ENCODE data around the gene FBN1. TPM values are rescaled to one million over a fixed set of nuclear protein-coding genes. Genes with fewer than 3 reads are reported as not detected.

Gene FBN1
- total RNA-seq, 1 experiment from 2014 or later = 0.82 TPM

DNA sequence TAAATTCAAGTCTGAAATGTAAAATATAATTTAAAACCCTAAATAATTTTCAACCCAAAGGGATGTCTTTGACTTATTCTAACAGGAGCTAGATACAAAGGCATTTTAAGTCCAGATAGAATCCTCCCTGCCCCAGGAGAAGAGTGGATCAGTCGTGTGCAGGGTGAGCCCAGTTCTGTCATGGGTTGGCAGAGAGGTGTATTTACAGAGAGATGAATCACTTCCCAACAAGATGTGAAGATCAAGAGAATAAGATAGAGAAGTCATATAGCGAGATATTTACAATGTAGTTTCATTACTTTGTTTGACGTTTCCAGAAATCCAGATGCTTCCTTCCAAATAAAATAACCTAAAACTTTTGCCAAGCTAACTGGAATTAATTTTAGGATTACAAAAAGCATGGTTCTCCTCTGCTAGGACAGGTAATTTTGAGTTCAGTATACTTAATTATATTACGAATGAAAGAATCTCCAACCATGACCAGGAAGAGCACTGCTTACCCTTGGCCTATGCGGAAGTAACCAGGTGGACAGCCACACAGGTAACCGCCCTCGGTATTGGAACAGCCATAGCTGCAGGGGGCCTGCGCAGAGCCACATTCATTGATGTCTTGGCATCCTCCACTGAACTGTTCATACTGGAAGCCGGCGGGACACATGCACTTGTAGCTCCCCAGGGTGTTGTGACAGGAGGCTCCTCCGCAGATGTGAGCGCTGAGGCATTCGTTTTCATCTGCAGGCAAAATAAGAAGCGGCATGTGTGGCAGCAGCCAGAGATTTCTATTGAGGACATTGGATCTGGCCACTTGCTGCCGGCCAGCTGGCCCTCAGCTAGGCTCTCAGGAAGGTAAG, 230.2 kb downstream of the FBN1 start:
- in situ Hi-C loops (cut with HindIII; ENCODE audit: low pct_unique_long_range_greater_than_20kb, low sequenced_read_pairs) = no loop called here
- DNase-seq (ENCODE audit: low read depth, low spot score) = no peak

DNA sequence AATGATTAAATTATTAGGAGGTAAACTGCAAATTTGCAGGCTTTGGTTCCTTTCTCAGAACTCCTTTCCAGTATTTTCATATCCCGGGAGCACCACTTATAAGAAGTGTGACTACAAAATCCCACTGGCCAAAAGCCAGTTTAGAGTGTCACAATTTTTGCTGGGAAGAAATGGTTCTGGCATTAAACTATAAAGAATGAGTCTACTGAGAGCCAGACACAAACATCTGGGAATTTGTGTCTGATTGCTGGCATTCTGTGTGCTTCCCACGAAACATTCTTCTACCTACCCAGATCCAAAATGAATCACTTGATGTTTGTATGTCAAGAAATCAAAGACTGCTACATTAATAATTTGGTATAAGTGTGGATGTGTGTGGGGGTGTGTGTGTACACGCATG, 231.5 kb downstream of the FBN1 start:
- in situ Hi-C loops (cut with HindIII; ENCODE audit: low pct_unique_long_range_greater_than_20kb, low sequenced_read_pairs) = no loop called here
- no peak for DNase-seq (ENCODE audit: low read depth, low spot score)

DNA sequence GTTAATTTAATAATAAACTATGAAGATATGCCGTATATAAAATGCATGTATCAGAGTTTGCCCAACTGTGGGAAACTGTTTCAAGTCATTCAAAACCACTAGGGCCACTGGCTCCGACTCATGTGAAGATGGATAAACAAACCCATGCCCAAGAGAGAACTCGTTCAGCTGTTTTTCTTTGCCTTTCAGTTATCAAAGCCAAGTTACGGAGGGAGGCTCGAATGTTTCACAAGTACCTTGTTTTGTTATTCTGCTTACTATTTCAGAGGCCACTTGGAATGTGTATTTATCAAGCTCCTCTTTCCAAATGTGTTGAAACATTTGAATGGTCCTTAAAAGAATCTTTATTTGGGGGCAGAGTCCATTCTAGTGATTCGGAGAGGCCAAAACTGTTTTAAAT, 232.2 kb downstream of the FBN1 start:
- DNase-seq (ENCODE audit: low read depth, low spot score) = no peak
- in situ Hi-C loops (cut with HindIII; ENCODE audit: low pct_unique_long_range_greater_than_20kb, low sequenced_read_pairs) = no loop called here

DNA sequence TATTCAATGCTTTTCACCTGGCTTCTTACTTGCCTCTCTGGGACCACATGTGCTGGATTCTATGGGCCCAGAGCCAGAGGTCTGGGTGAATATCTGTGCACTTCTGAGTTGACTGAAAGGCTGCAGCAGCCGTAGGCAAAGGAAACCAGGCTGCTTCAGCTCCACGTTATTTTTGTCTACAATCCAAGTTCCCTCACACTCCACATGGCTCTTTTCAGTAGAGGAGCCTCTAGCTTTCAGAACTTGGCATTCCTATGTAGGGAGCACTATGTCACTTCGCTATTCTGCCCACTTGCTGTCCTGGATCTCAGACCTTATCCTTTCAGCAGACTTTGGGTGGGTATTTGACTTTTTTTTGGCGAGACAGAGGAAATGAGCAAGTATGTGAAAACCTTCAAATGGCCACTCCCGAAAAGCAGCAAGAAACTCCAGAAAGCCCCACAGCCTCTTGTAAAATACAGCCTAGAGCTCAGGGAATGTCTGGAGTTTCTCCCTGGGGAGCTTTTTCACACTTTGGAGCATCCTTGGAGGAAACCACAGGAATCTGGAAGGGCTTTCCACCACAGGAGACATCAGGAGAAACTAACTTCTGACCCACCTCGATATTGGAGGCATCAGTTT, 233.4 kb downstream of the FBN1 start:
- in situ Hi-C loops (cut with HindIII; ENCODE audit: low pct_unique_long_range_greater_than_20kb, low sequenced_read_pairs) = no loop called here
- DNase-seq (ENCODE audit: low read depth, low spot score) = no peak

DNA sequence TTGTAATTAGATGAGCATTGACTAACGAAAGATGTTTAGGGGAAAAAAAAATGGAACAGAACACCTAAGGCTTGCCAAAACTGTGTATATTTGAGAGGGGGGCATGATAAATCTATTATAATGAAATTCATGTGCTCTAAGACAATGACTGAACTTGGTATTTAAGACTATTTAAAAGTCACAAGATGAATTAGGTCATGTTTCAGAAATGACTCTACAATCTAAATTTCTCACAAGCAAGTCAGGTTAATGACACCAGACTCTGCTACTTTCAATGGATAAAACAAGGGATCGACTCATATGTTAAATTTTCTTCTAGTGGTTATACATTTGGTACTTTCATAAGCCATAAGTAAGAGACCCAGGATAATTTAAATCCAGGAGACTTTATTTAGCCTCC, 235.9 kb downstream of the FBN1 start:
- in situ Hi-C loops (cut with HindIII; ENCODE audit: low pct_unique_long_range_greater_than_20kb, low sequenced_read_pairs) = no loop called here

DNA sequence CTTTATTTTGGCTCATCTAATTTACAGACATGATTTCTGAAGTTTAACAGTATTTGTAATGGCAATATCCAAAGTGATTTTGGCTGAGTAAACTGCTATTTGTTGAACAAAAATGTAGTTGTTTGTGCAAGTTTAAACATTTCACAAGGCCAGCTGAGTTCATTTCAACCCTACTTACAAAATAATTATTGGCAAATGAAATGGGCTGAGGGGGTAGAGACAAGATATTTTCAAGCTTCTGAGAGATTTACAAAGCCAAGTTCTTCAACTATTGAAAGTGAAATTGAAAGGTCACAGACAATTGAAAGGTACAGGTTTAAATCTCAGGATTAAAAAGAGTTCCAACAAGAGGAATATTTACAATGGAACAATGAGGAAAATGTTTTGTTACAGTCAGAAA, 237.2 kb downstream of the FBN1 start:
- in situ Hi-C loops (cut with HindIII; ENCODE audit: low pct_unique_long_range_greater_than_20kb, low sequenced_read_pairs) = no loop called here
- DNase-seq (ENCODE audit: low read depth, low spot score) = no peak

More for the DNA sequence above, 235.9 kb downstream of the FBN1 start:
- no peak for DNase-seq (ENCODE audit: low read depth, low spot score)

DNA sequence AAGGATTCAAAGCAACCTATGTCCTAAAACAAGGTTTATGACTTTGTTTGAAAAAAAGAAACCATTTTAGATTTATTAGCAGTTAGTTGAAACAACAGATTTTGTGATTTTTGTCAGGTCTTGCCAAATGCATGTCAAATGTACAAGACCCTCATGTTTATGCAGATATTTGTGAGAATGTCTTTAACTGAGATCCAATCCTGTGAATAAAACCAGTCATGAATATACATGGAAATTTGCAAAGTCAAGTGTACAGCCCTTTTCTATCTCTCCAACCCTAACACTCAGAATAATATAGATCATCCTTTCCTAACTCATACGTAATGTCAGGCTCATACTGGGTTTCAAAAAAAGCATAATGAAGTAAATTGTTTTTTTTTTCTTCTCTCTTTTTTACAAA, 237.9 kb downstream of the FBN1 start:
- in situ Hi-C loops (cut with HindIII; ENCODE audit: low pct_unique_long_range_greater_than_20kb, low sequenced_read_pairs) = no loop called here
- no peak for DNase-seq (ENCODE audit: low read depth, low spot score)

DNA sequence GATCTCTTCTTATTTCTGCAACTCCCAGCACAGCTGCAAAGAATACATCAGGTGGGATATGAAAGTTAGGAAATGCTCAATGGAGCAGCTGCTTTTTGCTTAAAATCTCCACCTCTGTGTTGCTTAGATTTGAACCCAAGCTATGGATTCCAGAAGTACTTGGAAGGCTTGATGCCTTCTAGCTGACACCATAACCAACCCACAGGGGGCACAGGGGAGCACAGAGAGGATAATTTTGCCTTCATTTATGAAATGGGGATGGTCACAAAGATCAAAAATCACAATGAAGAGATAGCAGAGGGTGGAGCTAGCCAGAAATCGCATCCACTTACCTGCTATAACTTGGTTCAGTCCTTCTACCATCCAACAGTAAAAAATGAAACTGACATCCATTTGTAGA, 238.6 kb downstream of the FBN1 start:
- peak; percentile 51 for DNase-seq (ENCODE audit: low read depth, low spot score)
- in situ Hi-C loops (cut with HindIII; ENCODE audit: low pct_unique_long_range_greater_than_20kb, low sequenced_read_pairs) = no loop called here

DNA sequence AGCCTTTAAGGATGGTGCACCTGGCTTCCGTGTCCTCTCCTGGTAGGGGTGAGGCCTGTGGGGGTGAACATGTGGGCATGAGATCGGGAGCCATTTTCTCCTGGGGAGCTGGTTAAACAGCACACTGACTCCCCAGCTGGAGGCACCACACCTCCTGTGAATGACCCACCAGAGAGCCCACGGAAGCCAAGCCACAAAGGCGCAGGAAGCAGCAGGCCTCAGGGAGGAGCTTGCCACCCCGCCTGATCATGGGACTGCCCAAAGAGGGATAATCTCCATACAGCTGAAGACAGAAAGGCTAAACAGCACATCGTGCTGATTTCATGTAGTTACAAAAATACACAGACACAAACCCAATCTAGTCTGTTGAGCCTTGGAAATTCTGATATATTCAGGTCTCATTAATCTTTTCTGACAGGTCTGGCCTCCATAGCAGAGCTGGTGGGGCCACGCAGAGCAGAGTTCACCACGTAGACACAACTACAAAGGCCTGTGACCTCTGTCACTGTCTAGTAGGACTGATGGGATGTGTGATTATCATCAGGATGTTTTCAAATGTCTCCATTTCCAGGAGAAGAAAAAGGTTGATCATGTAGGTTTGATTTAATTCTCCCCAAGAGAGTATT, 239.1 kb downstream of the FBN1 start:
- in situ Hi-C loops (cut with HindIII; ENCODE audit: low pct_unique_long_range_greater_than_20kb, low sequenced_read_pairs) = no loop called here
- no peak for DNase-seq (ENCODE audit: low read depth, low spot score)

DNA sequence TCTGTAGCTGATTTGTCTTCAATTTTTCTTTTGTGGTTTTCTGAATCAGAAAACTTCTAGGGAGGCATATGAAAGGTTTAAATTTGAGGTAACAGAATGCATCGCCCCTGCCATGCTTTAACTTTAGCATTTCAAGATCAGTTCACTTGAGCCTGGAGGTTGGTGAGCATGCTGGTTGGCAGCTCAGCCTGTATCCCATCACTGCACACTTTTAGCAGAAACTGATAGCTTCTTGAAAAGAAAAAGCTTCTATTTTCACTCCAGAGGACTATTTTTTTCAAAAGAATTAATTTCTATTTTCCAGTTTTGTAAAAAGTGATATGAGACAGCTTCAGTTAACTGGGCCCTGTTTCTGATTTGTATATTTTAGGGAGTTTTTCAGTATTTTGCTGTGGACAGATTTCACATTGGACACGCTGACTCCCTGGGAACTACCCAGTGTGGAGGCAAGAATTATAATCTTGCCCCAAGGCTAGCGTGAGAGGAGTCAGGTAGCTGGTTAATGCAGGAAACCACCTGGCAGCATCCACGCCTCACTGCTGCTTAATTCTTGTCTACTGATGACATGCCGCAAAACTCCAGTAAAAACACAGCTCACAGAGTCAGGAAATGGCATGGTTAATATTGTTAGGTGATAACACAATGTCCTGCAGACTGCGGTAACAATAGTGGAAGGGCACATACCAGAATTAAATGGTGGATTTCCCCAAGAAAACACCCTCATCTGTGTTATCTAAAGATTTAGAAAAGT, 242.9 kb downstream of the FBN1 start:
- no peak for DNase-seq (ENCODE audit: low read depth, low spot score)
- in situ Hi-C loops (cut with HindIII; ENCODE audit: low pct_unique_long_range_greater_than_20kb, low sequenced_read_pairs) = no loop called here

DNA sequence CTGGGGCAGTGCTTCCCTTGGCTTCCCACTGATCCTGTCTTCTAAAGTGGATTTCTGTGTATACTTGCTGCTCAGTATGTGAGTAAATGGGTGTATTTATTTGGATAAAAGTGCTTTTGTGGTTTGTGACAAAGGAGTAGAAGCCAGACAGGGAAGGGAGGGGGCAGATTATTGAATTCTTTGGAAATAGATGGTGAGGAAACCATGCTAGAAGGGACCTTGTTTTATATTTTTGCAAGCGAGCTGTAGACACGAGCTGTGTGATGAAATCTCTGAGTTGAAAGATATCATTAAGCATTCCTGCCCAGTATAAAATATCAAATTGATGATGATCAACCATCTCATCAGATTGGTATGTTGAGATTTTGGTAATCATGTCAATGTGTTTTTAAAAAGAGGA, 245.4 kb downstream of the FBN1 start:
- DNase-seq (ENCODE audit: low read depth, low spot score) = no peak
- in situ Hi-C loops (cut with HindIII; ENCODE audit: low pct_unique_long_range_greater_than_20kb, low sequenced_read_pairs) = no loop called here

DNA sequence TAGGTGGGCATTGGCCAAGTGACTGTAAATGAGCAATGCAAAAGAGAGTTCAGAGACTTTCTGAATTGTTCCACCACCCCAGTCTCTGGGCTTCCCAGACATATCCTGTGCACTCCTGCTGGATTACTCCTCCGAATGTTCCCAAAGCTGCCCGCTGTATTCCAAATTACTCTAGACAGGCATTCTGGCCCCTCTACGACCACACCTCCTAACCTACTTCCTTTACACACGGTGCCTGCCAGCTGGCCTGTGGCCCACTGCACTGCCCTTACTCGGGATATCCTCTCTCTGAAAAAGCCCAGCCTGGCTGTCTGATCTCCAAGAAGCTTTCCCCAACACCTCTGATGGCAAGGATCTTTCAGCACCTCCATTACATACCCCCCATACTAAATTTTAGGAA, 247.7 kb downstream of the FBN1 start:
- in situ Hi-C loops (cut with HindIII; ENCODE audit: low pct_unique_long_range_greater_than_20kb, low sequenced_read_pairs) = no loop called here
- no peak for DNase-seq (ENCODE audit: low read depth, low spot score)

DNA sequence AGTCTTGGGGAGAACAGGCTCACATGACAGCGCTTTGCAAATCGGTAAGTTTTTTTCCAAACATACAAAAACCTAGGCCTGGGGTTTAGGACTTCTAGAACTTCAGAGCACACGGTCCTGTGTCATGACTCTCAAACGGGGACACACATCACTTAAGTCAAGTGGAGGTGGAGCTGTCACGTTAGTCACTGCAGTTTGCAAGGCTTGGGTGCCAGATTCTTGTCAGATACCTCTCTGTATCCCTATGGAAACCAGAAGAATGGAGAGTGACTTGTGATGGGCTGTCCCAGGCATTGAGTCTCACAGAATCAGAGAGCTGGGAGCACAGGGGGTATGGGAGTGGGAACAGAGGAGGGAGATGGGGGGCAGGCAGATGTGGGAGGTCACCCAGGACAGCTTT, 249.5 kb downstream of the FBN1 start:
- no peak for DNase-seq (ENCODE audit: low read depth, low spot score)
- in situ Hi-C loops (cut with HindIII; ENCODE audit: low pct_unique_long_range_greater_than_20kb, low sequenced_read_pairs) = no loop called here

DNA sequence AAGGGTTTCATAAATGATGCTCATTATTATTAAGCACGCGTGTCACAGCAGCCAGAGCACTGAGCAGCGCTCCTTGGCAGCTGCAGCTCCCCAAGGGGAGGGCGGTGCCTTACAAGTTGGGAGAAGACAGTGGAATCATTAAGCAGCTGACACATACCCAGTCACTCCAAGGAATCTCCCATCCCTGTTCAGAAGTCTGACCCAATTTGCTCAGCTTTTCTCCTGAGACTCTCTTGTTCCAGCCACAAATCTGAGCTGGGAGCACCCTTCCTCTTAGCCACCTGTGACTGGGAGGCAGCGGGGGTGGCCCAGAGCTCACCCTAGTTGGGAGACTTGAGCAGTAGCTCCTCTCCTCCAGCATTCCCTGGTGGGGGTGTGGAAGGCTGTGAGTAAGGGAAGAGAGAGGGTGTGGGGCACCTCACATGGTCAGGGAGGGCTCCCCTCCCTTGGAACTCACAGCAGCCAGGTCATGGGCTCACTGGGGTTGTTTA, 249.9 kb downstream of the FBN1 start:
- no peak for DNase-seq (ENCODE audit: low read depth, low spot score)
- in situ Hi-C loops (cut with HindIII; ENCODE audit: low pct_unique_long_range_greater_than_20kb, low sequenced_read_pairs) = no loop called here

DNA sequence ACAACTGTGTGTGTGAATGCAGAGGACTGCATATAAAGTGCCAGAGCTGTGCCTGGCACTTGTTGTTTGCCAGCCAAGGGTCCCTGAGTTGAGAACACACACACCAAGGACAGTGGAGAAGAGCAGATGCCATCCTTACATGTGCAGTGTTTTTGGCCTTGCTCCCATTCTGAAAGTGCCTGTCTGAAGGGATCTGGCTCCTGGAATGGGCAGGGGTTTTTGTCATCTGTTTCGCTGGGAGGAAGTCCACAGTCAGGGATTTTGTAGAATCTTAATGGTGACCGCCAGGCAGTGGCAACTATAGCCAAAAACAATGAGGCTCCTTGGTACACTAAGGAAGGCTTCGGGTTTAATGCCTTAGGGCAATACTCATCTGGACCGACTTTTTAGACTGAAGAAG, 250.5 kb downstream of the FBN1 start:
- DNase-seq (ENCODE audit: low read depth, low spot score) = no peak
- in situ Hi-C loops (cut with HindIII; ENCODE audit: low pct_unique_long_range_greater_than_20kb, low sequenced_read_pairs) = no loop called here

DNA sequence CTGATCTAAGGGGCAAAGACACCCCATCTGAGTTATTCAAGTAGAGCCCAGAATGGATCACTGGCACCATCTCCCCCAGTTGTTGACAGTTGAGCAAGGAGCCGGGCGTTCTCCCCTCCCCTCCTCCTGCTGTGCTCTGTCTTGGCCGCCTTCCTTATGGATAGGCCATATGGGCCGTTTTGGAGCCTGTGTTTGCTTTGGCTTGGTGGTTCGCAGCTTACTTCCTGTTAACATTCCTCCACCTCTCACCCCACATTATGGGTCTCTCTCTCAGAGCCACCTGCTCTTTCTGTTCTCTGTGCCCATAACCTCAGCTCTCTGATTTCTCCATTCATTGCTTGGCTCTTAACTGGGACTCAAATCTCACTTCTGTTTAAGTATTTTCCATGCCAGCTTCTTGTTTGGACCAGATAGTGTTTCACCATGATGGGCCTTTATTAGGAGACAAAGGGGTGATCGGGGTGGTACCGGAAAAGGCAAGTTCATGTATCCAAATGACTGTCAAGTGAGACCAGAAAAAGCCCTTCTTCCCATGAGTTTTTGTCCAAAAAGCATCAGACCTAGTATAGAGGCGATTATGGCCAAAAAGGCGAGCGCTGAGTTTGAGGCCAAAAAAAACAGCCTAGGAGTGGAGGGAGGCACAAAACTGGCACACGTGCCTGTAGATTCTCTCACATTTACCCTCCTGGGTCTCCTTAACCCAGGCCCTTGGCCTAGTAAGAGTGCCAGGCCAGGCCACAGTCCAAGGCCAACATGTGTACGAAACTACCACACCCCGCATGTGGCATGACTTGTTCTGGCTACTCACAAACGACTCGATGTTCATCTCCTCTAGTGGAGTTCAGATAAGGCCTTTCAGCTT, 251.6 kb downstream of the FBN1 start:
- DNase-seq (ENCODE audit: low read depth, low spot score) = no peak
- in situ Hi-C loops (cut with HindIII; ENCODE audit: low pct_unique_long_range_greater_than_20kb, low sequenced_read_pairs) = no loop called here

DNA sequence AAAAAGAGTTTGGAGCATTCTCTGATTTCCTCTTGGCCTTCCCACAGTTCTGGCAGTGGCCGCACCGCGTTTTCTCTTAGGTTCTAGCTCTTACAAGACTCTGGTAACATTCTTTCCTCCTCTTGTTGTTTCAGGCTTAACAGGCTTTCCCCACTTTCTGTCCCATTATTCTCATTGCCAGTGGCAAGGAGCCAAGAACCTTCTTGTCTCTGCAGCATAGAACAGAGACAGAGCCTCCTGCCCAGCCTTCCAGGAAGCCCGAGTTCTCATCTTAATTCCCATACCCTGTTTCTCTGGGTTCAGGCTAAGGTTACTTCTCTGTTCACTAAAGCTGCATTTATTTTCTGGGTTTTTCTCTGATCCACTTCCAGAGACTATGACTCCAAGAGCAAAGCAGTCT, 253.2 kb downstream of the FBN1 start:
- no peak for DNase-seq (ENCODE audit: low read depth, low spot score)
- in situ Hi-C loops (cut with HindIII; ENCODE audit: low pct_unique_long_range_greater_than_20kb, low sequenced_read_pairs) = no loop called here
